Measurements from ENCODE around the gene NSUN7.

GRCh38 chr4:40731792-40732245, 17.9 kb upstream of the NSUN7 start:
- TF ChIP-seq GATA2 (IDR thresholded peaks at IDR 0.05; ENCODE audit: low read depth, low read length) (no peak), GATA3 (IDR thresholded peaks at IDR 0.05; ENCODE audit: low read depth, low read length) (no peak)
